NB4 (cell line): ENCODE results near the gene SRGAP3.
A peak's percentile ranks its signal among the peaks of the same experiment; 100 is the strongest.

Experiments
- CTCF ChIP-seq: IDR thresholded peaks from one replicate; pipeline ENCODE4 v1.5.1; 2012; ENCODE audit warnings: low read depth, low read length
- MAX ChIP-seq: IDR thresholded peaks from 2 replicates; pipeline ENCODE4 v1.6.1; 2011; ENCODE audit warnings: low read depth, low read length
- POLR2A ChIP-seq: IDR thresholded peaks from 2 replicates; pipeline ENCODE4 v1.6.1; 2011; ENCODE audit warnings: mild to moderate bottlenecking; ENCODE audit not compliant: insufficient read length; ENCODE audit errors: extremely low read depth

GRCh38 chr3:9250236-9250635 lies 790 bp upstream of the SRGAP3 start:
- TF ChIP-seq POLR2A (no peak), CTCF (peak; percentile 30), MAX (no peak)
